HUES6 (cell line): ENCODE measurements around the gene C2orf74.
"Not testable (repeated sequence)": the region's sequence is repeated elsewhere in the genome, so short reads cannot be mapped to it uniquely, and the experiment has no call there.

Source experiments
- H3K27ac ChIP-seq: 2 replicates; pipeline ENCODE4 v1.7.0; 2013; ENCODE audit warnings: low read depth, mild to moderate bottlenecking, low read length, inconsistent platforms
- H3K27me3 ChIP-seq: 2 replicates; pipeline ENCODE4 v1.6.1; 2013; ENCODE audit warnings: low read length; ENCODE audit not compliant: control insufficient read depth, insufficient read depth
- H3K36me3 ChIP-seq: 2 replicates; pipeline ENCODE4 v1.6.1; 2013; ENCODE audit warnings: low read length; ENCODE audit not compliant: control insufficient read depth, insufficient read depth
- H3K4me1 ChIP-seq: 2 replicates; pipeline ENCODE4 v1.6.1; 2013; ENCODE audit warnings: low read length; ENCODE audit not compliant: control insufficient read depth, insufficient read depth
- H3K4me3 ChIP-seq: 2 replicates; pipeline ENCODE4 v1.5.1; 2013; ENCODE audit warnings: low read depth, low read length
- H3K9ac ChIP-seq: one replicate; pipeline ENCODE4 v1.6.1; 2013; ENCODE audit warnings: mild to moderate bottlenecking, low read length
- H3K9me3 ChIP-seq: 2 replicates; pipeline ENCODE4 v1.6.1; 2013; ENCODE audit warnings: low read depth, low read length; ENCODE audit not compliant: control insufficient read depth, insufficient read depth

The C2orf74 gene

DNA sequence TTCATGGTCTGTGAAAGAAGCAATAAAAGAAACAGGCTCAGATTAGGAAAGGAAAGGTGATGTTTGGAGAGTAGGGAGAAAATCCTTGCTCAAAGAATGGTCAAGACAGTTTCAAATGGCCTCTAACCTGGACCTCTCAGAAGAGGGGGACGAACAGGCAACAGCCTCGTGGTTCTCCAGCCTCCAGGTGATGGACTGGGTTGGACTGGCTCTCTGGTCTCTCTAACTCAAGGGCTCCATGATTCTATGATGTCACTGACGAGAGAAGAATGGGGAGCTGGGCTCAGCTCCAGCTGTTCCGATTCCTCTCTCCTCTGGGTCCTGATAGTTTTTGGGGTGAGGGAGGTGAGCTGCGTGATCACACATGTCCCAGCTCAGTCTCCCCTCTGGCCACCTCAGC is at the start of gene C2orf74:
Gene C2orf74 (plus strand): TSS at position 301 of the 400 bp plus-strand sequence. CDS start 327 bp downstream, outside the sequence.
- H3K27me3 ChIP-seq = no peaks in the 10 kb centered on the region
- H3K27ac ChIP-seq = no peak within 1 kb of the TSS
- H3K4me3 ChIP-seq = no peak within 1 kb of the TSS
- H3K9ac ChIP-seq = no peak within 1 kb of the TSS
- H3K36me3 ChIP-seq = peaks cover 26% of the 10 kb centered on the region
- H3K4me1 ChIP-seq = no peaks in the 10 kb centered on the region
- H3K9me3 ChIP-seq = 0 out of 2 replicates have a peak, but pooled peaks cover 2% of the 10 kb centered on the region

DNA sequence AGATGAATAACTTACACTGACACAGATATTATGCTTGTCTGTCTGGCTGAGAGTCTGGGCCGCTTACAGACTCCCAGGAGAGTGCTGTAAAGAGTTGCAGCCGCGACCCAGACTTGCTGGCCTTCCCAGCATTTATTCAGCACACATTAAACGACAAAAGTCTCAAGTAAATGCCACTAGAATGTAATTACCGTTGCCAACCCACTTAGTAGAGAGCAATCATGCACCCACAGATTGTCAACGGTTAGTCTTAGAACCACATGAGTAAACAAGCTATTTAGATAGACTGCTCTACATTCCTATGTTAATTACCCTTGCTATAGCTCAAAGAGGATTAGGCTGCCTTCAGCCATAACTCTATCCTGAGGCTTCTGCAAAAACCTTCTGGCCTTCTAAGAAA is 47.8 kb upstream of the C2orf74 start:
- peaks cover 28% of the 10 kb centered on the region for H3K36me3 ChIP-seq
- H3K27me3 ChIP-seq = no peaks in the 10 kb centered on the region
- H3K27ac ChIP-seq = no peak overlapping the region
- no peaks in the 10 kb centered on the region for H3K4me1 ChIP-seq
- H3K9ac ChIP-seq = no peak overlapping the region
- peaks cover 20% of the 10 kb centered on the region for H3K9me3 ChIP-seq
- no peak overlapping the region for H3K4me3 ChIP-seq

DNA sequence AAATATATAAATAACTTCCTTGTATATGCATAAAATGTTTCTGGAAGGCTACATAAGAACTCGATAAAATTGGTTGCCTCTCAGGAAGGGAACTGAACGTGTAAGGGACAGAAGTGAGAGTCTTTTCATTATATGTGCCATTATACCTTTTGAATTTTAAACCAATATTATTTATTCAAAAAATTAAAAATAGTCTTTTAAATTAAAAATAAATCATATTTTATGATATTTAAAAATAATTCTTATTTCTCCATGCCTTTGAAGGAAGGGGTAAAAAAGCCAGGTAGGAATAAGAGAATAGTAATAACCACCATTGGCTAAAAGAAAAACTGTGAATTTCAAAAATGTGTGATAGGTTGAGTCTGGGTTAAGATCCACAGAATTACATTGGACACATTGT is 45.7 kb upstream of the C2orf74 start:
- Histone ChIP-seq H3K4me1 (no peaks in the 10 kb centered on the region), H3K9ac (no peak overlapping the region), H3K4me3 (no peak overlapping the region), H3K27me3 (no peaks in the 10 kb centered on the region), H3K9me3 (peaks cover 20% of the 10 kb centered on the region), H3K36me3 (peaks cover 34% of the 10 kb centered on the region), H3K27ac (no peak overlapping the region)

DNA sequence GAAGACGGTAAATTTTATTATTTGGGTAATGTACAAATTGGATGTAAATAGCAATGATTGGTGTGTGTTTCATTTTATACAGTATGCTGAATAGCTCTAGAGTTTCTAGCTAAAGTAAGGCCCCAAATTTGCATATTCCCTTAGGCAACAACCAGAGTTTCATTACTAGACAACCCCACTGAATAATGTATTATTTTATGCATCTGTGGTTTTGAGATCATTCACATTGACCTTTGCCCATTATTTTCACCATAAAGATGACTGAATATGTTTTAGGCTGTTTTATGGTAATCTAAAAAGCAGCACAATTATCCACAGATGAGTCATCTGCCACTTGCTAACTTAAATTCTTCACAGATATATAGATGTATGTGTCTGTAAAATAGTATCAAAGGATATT is 44.5 kb upstream of the C2orf74 start:
- Histone ChIP-seq H3K4me3 (no peak overlapping the region), H3K27me3 (no peaks in the 10 kb centered on the region), H3K27ac (no peak overlapping the region), H3K9me3 (peaks cover 13% of the 10 kb centered on the region), H3K9ac (no peak overlapping the region), H3K36me3 (peaks cover 24% of the 10 kb centered on the region), H3K4me1 (no peaks in the 10 kb centered on the region)

DNA sequence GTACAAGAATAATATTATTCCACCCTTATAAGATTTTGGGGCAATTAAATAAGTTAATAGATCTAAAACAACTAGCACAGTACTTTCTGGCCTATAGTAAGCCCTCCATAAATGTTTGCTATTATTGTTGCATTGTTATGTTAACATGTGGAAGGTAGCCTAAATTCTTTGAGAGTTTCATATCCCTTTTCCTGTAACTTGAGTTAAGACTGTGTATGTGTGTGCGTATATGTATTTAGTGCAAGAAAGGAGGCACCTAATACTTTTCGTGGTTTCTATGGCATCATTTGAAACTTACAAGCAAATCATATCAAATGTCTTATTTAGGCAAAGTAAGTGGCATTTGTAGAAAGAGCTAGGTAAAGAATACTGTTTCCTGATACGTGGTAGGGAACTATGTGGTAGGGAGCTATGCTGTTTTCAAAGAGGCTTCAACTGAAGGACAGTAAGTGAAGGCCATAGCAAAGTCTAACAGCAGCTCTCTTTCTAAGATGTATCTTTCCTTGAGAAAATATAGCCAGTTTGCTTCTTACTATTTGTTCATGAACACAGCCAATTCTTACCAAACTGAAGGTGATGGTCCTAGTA is 36.8 kb upstream of the C2orf74 start:
- Histone ChIP-seq H3K4me3 (no peak overlapping the region), H3K9ac (no peak overlapping the region), H3K36me3 (peaks cover 2% of the 10 kb centered on the region; the same call in 1 of the 2 replicates), H3K9me3 (peaks cover 5% of the 10 kb centered on the region; the same call in 1 of the 2 replicates), H3K4me1 (peaks cover 10% of the 10 kb centered on the region; the same call in 1 of the 2 replicates), H3K27me3 (no peaks in the 10 kb centered on the region), H3K27ac (no peak overlapping the region)

DNA sequence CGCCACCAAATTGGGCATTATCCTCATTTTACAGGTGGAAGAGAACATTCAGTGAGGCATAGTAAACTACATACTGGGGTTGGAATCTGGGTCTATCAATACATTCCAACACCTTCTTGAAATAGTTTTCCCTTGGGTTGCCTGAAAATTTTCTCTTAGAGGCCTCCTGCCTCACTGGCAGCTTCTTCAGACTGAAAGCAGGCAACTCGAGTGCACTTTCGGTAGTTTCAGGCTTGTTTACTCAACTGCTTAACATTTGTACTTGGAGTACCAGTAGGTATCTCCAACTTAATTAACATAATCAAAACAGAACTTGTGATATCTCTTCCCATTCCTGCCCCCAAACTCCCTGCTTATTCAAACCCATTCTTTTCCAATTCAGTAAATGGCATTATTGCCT is 36.2 kb upstream of the C2orf74 start:
- Histone ChIP-seq H3K4me3 (no peak overlapping the region), H3K36me3 (no peaks in the 10 kb centered on the region), H3K9me3 (peaks cover 5% of the 10 kb centered on the region; the same call in 1 of the 2 replicates), H3K4me1 (peaks cover 10% of the 10 kb centered on the region; the same call in 1 of the 2 replicates), H3K27ac (no peak overlapping the region), H3K27me3 (no peaks in the 10 kb centered on the region), H3K9ac (no peak overlapping the region)

DNA sequence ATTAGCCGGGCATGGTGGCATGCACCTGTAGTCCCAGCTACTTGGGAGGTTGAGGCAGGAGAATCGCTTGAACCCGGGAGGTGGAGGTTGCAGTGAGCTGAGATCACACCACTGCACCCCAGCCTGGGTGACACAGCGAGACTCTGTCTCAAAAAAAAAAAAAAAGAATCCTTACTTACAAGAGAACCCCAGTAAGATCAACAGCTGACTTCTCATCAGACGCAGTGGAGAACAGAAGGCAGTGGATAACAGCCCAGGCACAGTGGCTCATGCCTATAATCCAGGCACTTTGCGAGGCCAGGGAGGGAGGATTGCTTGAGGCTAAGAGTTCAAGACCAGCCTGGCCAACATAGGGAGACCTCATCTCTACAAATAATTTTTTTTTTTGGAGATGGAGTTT is 33.9 kb upstream of the C2orf74 start:
- not testable (repeated sequence) for H3K9me3 ChIP-seq, H3K9ac ChIP-seq, H3K36me3 ChIP-seq, H3K27me3 ChIP-seq, H3K27ac ChIP-seq, H3K4me1 ChIP-seq, H3K4me3 ChIP-seq

DNA sequence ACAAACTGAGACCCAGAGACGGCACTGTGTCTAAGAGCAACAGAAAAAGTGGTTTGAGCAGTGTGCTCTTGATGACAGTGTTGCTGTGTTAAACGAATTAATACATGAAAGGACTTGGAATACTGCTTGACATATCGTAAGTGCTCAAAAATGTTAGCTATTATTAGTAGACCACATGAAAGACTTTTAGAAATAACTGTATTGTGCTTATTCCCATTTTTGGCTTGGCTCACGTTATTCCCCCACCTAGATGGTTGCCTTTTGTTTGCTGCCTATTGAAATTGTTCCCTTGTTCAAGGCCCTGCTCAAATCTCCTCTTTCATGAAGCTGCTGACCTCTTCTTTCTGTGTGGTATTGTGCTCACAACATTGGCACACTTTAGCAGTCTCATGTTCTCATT is 27.8 kb upstream of the C2orf74 start:
- Histone ChIP-seq H3K4me3 (no peak overlapping the region), H3K4me1 (no peaks in the 10 kb centered on the region), H3K27me3 (no peaks in the 10 kb centered on the region), H3K27ac (no peak overlapping the region), H3K9me3 (no peaks in the 10 kb centered on the region), H3K36me3 (no peaks in the 10 kb centered on the region), H3K9ac (no peak overlapping the region)

DNA sequence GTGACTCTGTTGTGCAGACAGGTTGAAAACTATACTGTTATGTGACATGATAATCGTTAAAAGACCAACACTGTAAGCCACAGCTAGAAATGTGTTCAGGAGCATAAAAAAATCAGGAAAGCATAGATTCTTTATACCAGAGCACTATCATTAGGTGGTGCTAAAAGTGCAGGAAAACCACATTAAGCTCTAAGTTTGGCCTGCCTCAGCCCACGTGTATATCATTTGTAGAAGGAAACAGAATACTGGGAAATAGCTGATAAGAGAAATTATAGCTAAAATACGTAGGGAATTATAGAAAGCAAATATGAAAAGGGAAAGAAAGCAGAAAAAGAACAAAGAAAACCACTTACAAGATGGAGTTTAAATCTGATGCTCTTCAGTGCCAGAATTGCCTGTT is 26.5 kb upstream of the C2orf74 start:
- H3K27me3 ChIP-seq = no peaks in the 10 kb centered on the region
- no peaks in the 10 kb centered on the region for H3K9me3 ChIP-seq
- H3K27ac ChIP-seq = no peak overlapping the region
- no peaks in the 10 kb centered on the region for H3K36me3 ChIP-seq
- H3K9ac ChIP-seq = no peak overlapping the region
- H3K4me1 ChIP-seq = no peaks in the 10 kb centered on the region
- no peak overlapping the region for H3K4me3 ChIP-seq

DNA sequence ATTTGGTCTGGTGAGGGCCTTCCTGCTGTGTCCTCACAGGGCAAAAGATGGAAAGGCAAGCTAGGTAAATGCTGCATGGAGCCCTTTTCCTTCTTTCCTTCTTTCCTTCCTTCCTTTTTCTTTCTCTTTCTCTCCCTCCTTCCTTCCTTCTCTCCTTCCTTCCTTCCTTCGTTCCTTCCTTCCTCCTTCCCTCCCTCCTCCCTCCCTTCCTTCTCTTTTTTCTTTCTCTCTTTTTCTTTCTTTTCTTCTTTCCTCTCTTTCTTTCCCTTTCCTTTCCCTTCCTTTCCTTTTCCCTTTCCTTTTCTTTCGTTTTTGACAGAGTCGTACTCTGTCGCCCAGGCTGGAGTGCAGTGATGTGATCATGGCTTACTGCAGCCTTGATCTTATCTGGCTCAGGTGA is 23.1 kb upstream of the C2orf74 start:
- H3K36me3 ChIP-seq = no peaks in the 10 kb centered on the region

DNA sequence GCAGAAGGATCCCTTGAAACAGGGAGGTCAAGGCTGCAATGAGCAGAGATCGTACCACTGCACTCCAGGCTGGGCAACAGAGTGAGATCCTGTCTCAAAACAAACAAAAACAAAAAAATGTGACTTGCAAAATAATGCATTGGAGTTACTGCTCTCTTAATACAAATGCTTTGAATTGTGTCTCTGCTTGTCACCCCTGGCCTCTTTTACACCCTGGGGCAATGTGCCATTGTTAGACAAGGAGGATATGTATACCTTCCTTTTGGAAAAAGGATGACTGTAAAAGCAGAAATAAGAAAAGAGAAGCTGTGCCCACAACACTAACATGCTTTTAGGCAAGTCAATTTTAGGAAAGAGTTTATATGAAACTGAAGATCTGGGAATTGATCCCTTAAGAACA is 20.8 kb upstream of the C2orf74 start:
- H3K9me3 ChIP-seq = no peaks in the 10 kb centered on the region
- no peaks in the 10 kb centered on the region for H3K27me3 ChIP-seq
- H3K4me3 ChIP-seq = no peak overlapping the region
- H3K9ac ChIP-seq = no peak overlapping the region
- no peaks in the 10 kb centered on the region for H3K4me1 ChIP-seq
- H3K27ac ChIP-seq = no peak overlapping the region
- H3K36me3 ChIP-seq = no peaks in the 10 kb centered on the region

More for the DNA sequence above, 23.1 kb upstream of the C2orf74 start:
- Histone ChIP-seq H3K4me1 (no peaks in the 10 kb centered on the region), H3K27ac (no peak overlapping the region), H3K9ac (no peak overlapping the region), H3K9me3 (no peaks in the 10 kb centered on the region), H3K27me3 (no peaks in the 10 kb centered on the region), H3K4me3 (no peak overlapping the region)
